GM12892 (cell line): ENCODE data around the gene ZSCAN21.

ENCODE experiments used
- POLR2A ChIP-seq: IDR thresholded peaks from 2 replicates; pipeline ENCODE4 v1.6.1; 2011; ENCODE audit warnings: low read depth, low read length, control low read depth
- TAF1 ChIP-seq: IDR thresholded peaks from 2 replicates; pipeline ENCODE4 v1.6.1; 2011; ENCODE audit warnings: low read depth, mild to moderate bottlenecking, control low read depth, low read length, borderline replicate concordance

DNA sequence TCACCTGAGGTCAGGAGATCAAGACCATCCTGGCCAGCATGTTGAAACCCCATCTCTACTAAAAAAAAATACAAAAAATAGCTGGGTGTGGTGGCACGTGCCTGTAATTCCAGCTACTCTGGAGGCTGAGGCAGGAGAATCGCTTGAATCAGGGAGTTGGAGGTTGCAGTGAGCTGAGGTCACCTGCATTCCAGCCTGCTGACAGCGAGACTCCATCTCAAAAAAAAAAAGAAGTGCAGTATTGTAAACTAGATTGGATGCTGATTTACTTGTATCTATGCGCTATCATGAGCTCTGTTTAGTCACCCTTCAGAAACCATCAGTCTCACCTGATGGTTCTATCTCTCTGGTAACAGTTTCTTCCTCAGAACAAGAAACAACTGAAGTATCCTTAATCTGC lies 13.8 kb downstream of the ZSCAN21 start:
- no peak for TF ChIP-seq TAF1
- no peak for TF ChIP-seq POLR2A
